Psoas muscle (tissue), 8 donors: Measurements from ENCODE around the gene MICAL3. TPM values are rescaled to one million over a fixed set of nuclear protein-coding genes. Genes with fewer than 3 reads are reported as not detected.
A peak's percentile ranks its signal among the peaks of the same experiment; 100 is the strongest.

Experiments
- ATAC-seq, 4 donors: fragments of 200-7000 bp; cut with Tn5 transposase; one replicate each; pipeline ENCODE4 v1.9.1; 2020; ENCODE audit warnings: moderate library complexity in 3 of 4, mild to moderate bottlenecking in 2 of 4
- DNase-seq, 2 donors: peaks; one replicate each; pipeline ENCODE4 v3.0.0-alpha.2; 2020
- H3K27ac ChIP-seq: fragments of 200-600 bp; one replicate; pipeline ENCODE4 v1.8.0; 2022
- H3K27me3 ChIP-seq, 3 donors: fragments of 200-600 bp in 1 of 3; one replicate each; pipeline versions ENCODE4 v1.6.1 to v1.8.0; 2013 to 2022; ENCODE audit warnings: low read length in 2 of 3, mild to moderate bottlenecking in 2 of 3, moderate library complexity in 1 of 3; ENCODE audit not compliant: insufficient read depth in 3 of 3
- H3K36me3 ChIP-seq, 2 donors: fragments of 200-600 bp in 1 of 2; one replicate each; pipeline versions ENCODE4 v1.6.1 to v1.8.0; 2013 to 2022; ENCODE audit warnings: low read depth in 1 of 2, mild to moderate bottlenecking in 1 of 2, moderate library complexity in 1 of 2; ENCODE audit not compliant: insufficient read depth in 1 of 2
- H3K4me1 ChIP-seq: fragments of 200-600 bp; one replicate; pipeline ENCODE4 v1.8.0; 2022
- H3K4me3 ChIP-seq: fragments of 200-600 bp; one replicate; pipeline ENCODE4 v1.8.0; 2022; ENCODE audit warnings: mild to moderate bottlenecking
- H3K9me3 ChIP-seq: fragments of 200-600 bp; one replicate; pipeline ENCODE4 v1.8.0; 2022
- CTCF ChIP-seq: fragments of 200-600 bp; IDR thresholded peaks from one replicate; pipeline ENCODE4 v1.8.0; 2022; ENCODE audit warnings: antibody characterized with exemption
- WGBS, 3 donors: extraction: QIAGEN DNeasy Blood & Tissue Kit; methylation state at CpG; one replicate each; pipeline versions ENCODE4 v1.1.6 to v1.1.7; 2013; 5-methylcytosine and 5-hydroxymethylcytosine counted together
- intact Hi-C, 2 donors: fragments of 100-400 bp; cut with DNase I; formaldehyde crosslinking; loops; one replicate each; pipeline versions ENCODE4 v1.11.0 to v1.14.2; 2022
- polyA plus RNA-seq, 3 donors: library from polyadenylated mRNA; stranded (reverse); fragments of 200-250 nt; gene quantifications; one replicate each; pipeline ENCODE4 v1.2.3, GENCODE V29; 2013
- total RNA-seq, 4 donors: library from RNA; stranded (reverse); fragmentation: NEBNext Ultra II Directional in 2 of 4; extraction: Animal tissue kit (Norgen Biotek cat#: 25700) in 2 of 4; gene quantifications; one replicate each; pipeline versions ENCODE4 v1.2.1 to v1.2.4, GENCODE V29; 2021 to 2023
- donor health status: healthy with polysubstance abuse.
- donor health status: DM: no; HTN: no; CAD: no; lungs with moderate emphysema.
- donor health status: Bipolar disorder and iron deficiency.
- donor health status: healthy.
- donor health status: DM: yes; HTN: yes; CAD: no.
- donor health status: DM: no; HTN: no; CAD: no.
- donor health status: DM: no; HTN: no; CAD: no.
- donor health status: DM: yes; HTN: yes; CAD: no.

Gene MICAL3
- total and polyA plus RNA-seq, 7 donors, result 2.1 to 38.3 (median 15.5) TPM

GRCh38 chr22:17968126-17968525 lies 56.2 kb downstream of the MICAL3 start:
- H3K27me3 ChIP-seq, result no peaks in the 10 kb centered on the region
- H3K36me3 ChIP-seq, result no peaks in the 10 kb centered on the region
- no peak for TF ChIP-seq CTCF
- H3K4me1 ChIP-seq, result peaks cover 44% of the 10 kb centered on the region
- H3K9me3 ChIP-seq, result no peaks in the 10 kb centered on the region
- H3K27ac ChIP-seq, result no peak overlapping the region
- DNase-seq, result no peak
- ATAC-seq, result no peak
- 92 to 95% (median 95%) methylated on average over 12 of the region's 12 CpGs for WGBS, 3 donors
- intact Hi-C loops, result no loop called here
- no peak overlapping the region for H3K4me3 ChIP-seq

GRCh38 chr22:17966403-17966717 lies 58.0 kb downstream of the MICAL3 start:
- intact Hi-C loops, result no loop called here
- no peak for DNase-seq
- H3K4me1 ChIP-seq, result peaks cover 26% of the 10 kb centered on the region
- H3K36me3 ChIP-seq, result no peaks in the 10 kb centered on the region
- no peak overlapping the region for H3K27ac ChIP-seq
- WGBS, 3 donors, result 51 to 56% (median 53%) methylated on average over 2 of the region's 2 CpGs
- no peaks in the 10 kb centered on the region for H3K9me3 ChIP-seq
- H3K4me3 ChIP-seq, result no peak overlapping the region
- no peaks in the 10 kb centered on the region for H3K27me3 ChIP-seq
- no peak for ATAC-seq
- TF ChIP-seq CTCF, result no peak

GRCh38 chr22:17965538-17966402 lies 58.6 kb downstream of the MICAL3 start:
- DNase-seq (no peak), ATAC-seq (no peak)
- H3K4me1 ChIP-seq, result peaks cover 28% of the 10 kb centered on the region
- WGBS, 3 donors, result 62 to 78% (median 77%) methylated on average over 12 of the region's 12 CpGs
- TF ChIP-seq CTCF, result no peak
- no peak overlapping the region for H3K4me3 ChIP-seq
- no peaks in the 10 kb centered on the region for H3K27me3 ChIP-seq
- intact Hi-C loops, result no loop called here
- no peaks in the 10 kb centered on the region for H3K36me3 ChIP-seq
- H3K27ac ChIP-seq, result no peak overlapping the region
- H3K9me3 ChIP-seq, result no peaks in the 10 kb centered on the region

GRCh38 chr22:17964643-17965042 lies 59.7 kb downstream of the MICAL3 start:
- no peak for DNase-seq
- no peak for TF ChIP-seq CTCF
- WGBS, 3 donors, result 50 to 76% (median 72%) methylated on average over 10 of the region's 10 CpGs
- H3K4me1 ChIP-seq, result peaks cover 21% of the 10 kb centered on the region
- H3K36me3 ChIP-seq, result no peaks in the 10 kb centered on the region
- intact Hi-C loops, result no loop called here
- peak in 1 of 4 donors; percentile 5 for ATAC-seq
- H3K27ac ChIP-seq, result no peak overlapping the region
- H3K4me3 ChIP-seq, result no peak overlapping the region
- H3K9me3 ChIP-seq, result no peaks in the 10 kb centered on the region
- no peaks in the 10 kb centered on the region for H3K27me3 ChIP-seq

GRCh38 chr22:17964156-17964555 lies 60.2 kb downstream of the MICAL3 start:
- TF ChIP-seq CTCF, result no peak
- Histone ChIP-seq H3K27ac (no peak overlapping the region), H3K4me1 (peaks cover 18% of the 10 kb centered on the region), H3K4me3 (no peak overlapping the region), H3K36me3 (no peaks in the 10 kb centered on the region), H3K9me3 (no peaks in the 10 kb centered on the region), H3K27me3 (no peaks in the 10 kb centered on the region)
- WGBS, 3 donors, result 49 to 82% (median 75%) methylated on average over 6 of the region's 6 CpGs
- DNase-seq (no peak), ATAC-seq (peak in 2 of 4 donors; percentile 48)
- intact Hi-C loops, result no loop called here
